GM12878 (cell line): ENCODE data around the gene ADAMTS19.

Source experiments
- CEBPB ChIP-seq, 2 experiments: fragments of 150-350 bp in 1 of 2; IDR thresholded peaks; 2 replicates each; pipeline ENCODE4 v1.6.1; 2012 to 2014; ENCODE audit warnings: low read depth in 2 of 2, low read length in 2 of 2, borderline replicate concordance in 1 of 2, inconsistent platforms in 1 of 2
- CTCF ChIP-seq, 3 experiments: IDR thresholded peaks in 2 of 3; conservative IDR thresholded peaks in 1 of 3; 2 replicates each; pipeline ENCODE4 v1.5.1; 2011; ENCODE audit warnings: low read depth in 3 of 3, low read length in 3 of 3, mild to moderate bottlenecking in 3 of 3, control low read depth in 2 of 3, moderate library complexity in 2 of 3, inconsistent platforms in 1 of 3, mixed read lengths in 1 of 3; ENCODE audit not compliant: control insufficient read depth in 2 of 3, insufficient read depth in 1 of 3; ENCODE audit errors: extremely low read depth in 1 of 3
- FOXM1 ChIP-seq: IDR thresholded peaks from 2 replicates; pipeline ENCODE4 v1.6.1; 2012; ENCODE audit warnings: low read depth, mild to moderate bottlenecking, inconsistent platforms, low read length, moderate library complexity
- IRF3 ChIP-seq: fragments of 450-650 bp; IDR thresholded peaks from 2 replicates; pipeline ENCODE4 v1.6.1; 2014; ENCODE audit warnings: mild to moderate bottlenecking
- MEF2A ChIP-seq: IDR thresholded peaks from 2 replicates; pipeline ENCODE4 v1.6.1; 2011; ENCODE audit warnings: low read depth, mild to moderate bottlenecking, low read length, moderate library complexity; ENCODE audit not compliant: insufficient read depth
- MXI1 ChIP-seq: fragments of 150-350 bp; IDR thresholded peaks from 2 replicates; pipeline ENCODE4 v1.6.1; 2011; ENCODE audit warnings: low read depth, mild to moderate bottlenecking, inconsistent platforms, low read length, improper control_type of control experiment
- NFXL1 ChIP-seq: fragments of 450-650 bp; IDR thresholded peaks from 2 replicates; pipeline ENCODE4 v1.6.1; 2017; ENCODE audit warnings: antibody characterized with exemption, mild to moderate bottlenecking, borderline replicate concordance
- SIN3A ChIP-seq: IDR thresholded peaks from 2 replicates; pipeline ENCODE4 v1.6.1; 2012; ENCODE audit warnings: low read depth, low read length, improper control_type of control experiment

GRCh38 chr5:129770024-129770820, 310.1 kb downstream of the ADAMTS19 start:
- no peak for TF ChIP-seq SIN3A
- TF ChIP-seq CTCF (IDR thresholded peaks at IDR 0.05 in 2 of 3, conservative IDR thresholded peaks at IDR 0.05 in 1 of 3; ENCODE audit: control insufficient read depth in 2 of 3, extremely low read depth in 1 of 3, insufficient read depth in 1 of 3, low read depth in 3 of 3, low read length in 3 of 3): no peak
- no peak for TF ChIP-seq CEBPB (IDR thresholded peaks at IDR 0.05; ENCODE audit: borderline replicate concordance in 1 of 2, low read depth in 2 of 2, low read length in 2 of 2)
- no peak for TF ChIP-seq FOXM1
- TF ChIP-seq IRF3: no peak
- TF ChIP-seq MEF2A: no peak
- TF ChIP-seq MXI1: no peak
- TF ChIP-seq NFXL1: no peak
